Endothelial cell of umbilical vein (primary cell): ENCODE results near the gene RNF150. TPM values are rescaled to one million over a fixed set of nuclear protein-coding genes. Genes with fewer than 3 reads are reported as not detected.

ENCODE experiments used
- BruUV-seq: library from RNA; stranded (reverse); fragments of 400-500 nt; replicated peaks from 2 replicates; lab custom pipeline; 2021; lab: Mats Ljungman, UMichigan
- CTCF ChIA-PET: fragments of 300-600, 350-600 bp; sonication (Branson Sonifier 250); formaldehyde crosslinking; loops from one replicate; lab custom pipeline; 2021; ENCODE audit warnings: antibody characterized with exemption, inconsistent platforms; lab: Charles Lee
- POLR2A ChIA-PET: fragments of 300-600, 350-600 bp; sonication (Branson Sonifier 250); formaldehyde crosslinking; loops from one replicate; lab custom pipeline; 2021; ENCODE audit warnings: antibody characterized with exemption, inconsistent platforms; lab: Charles Lee
- DNase-seq: peaks from one replicate; pipeline ENCODE4 v3.0.0-alpha.2; 2011; ENCODE audit warnings: low read depth, low spot score
- FAIRE-seq: peaks from 2 replicates; lab custom pipeline; 2011; peaks lifted over from hg19 to GRCh38; lab: Jason Lieb, UNC
- H2AFZ ChIP-seq: 2 replicates; pipeline ENCODE4 v1.6.0; 2012; ENCODE audit warnings: low read depth, low read length, control low read depth, inconsistent platforms
- H3K27ac ChIP-seq: 2 replicates; pipeline ENCODE4 v1.5.1; 2011; ENCODE audit warnings: low read depth, mild to moderate bottlenecking, control low read depth, low read length, moderate library complexity; ENCODE audit not compliant: insufficient read depth
- H3K27me3 ChIP-seq, 2 experiments: 2 replicates each; pipeline versions ENCODE4 v1.6.0 to v1.6.1; 2011; ENCODE audit warnings: low read length in 2 of 2, mixed read lengths in 1 of 2; ENCODE audit not compliant: control insufficient read depth in 2 of 2, insufficient read depth in 2 of 2
- H3K36me3 ChIP-seq, 2 experiments: 2 replicates in 1 of 2; 3 replicates in 1 of 2; pipeline ENCODE4 v1.5.1; 2011; ENCODE audit warnings: low read length in 2 of 2, mild to moderate bottlenecking in 1 of 2, moderate library complexity in 1 of 2; ENCODE audit not compliant: control insufficient read depth in 2 of 2, insufficient read depth in 2 of 2; ENCODE audit errors: extremely low read depth in 1 of 2
- H3K4me1 ChIP-seq: 3 replicates; pipeline ENCODE4 v1.5.1; 2011; ENCODE audit warnings: mild to moderate bottlenecking, low read length; ENCODE audit not compliant: control insufficient read depth, insufficient read depth; ENCODE audit errors: extremely low read depth
- H3K4me2 ChIP-seq: 2 replicates; pipeline ENCODE4 v1.6.1; 2011; ENCODE audit warnings: low read length, control low read depth, mixed read lengths; ENCODE audit not compliant: insufficient read depth
- H3K4me3 ChIP-seq, 3 experiments: fragments of 200-600 bp in 1 of 3; sonication (generic), shearing (Covaris generic) in 1 of 3; replicated peaks in 1 of 3; 2 replicates each; pipeline ENCODE4 v1.5.1; 2011 to 2016; ENCODE audit warnings: control low read depth in 3 of 3, low read length in 3 of 3, mild to moderate bottlenecking in 2 of 3, inconsistent platforms in 1 of 3, low read depth in 1 of 3, moderate library complexity in 1 of 3; ENCODE audit not compliant: insufficient read depth in 1 of 3
- H3K79me2 ChIP-seq: 2 replicates; pipeline ENCODE4 v1.6.0; 2012; ENCODE audit warnings: low read length, inconsistent platforms; ENCODE audit not compliant: control insufficient read depth, insufficient read depth
- H3K9ac ChIP-seq: replicated peaks from 2 replicates; pipeline ENCODE3; 2011; ENCODE audit warnings: low read length, control low read depth; ENCODE audit not compliant: insufficient read depth; ENCODE audit errors: extremely low read depth
- H3K9me1 ChIP-seq: replicated peaks from 3 replicates; pipeline ENCODE4 v1.6.0; 2011; ENCODE audit warnings: mild to moderate bottlenecking, low read length; ENCODE audit not compliant: control insufficient read depth, insufficient read depth; ENCODE audit errors: extremely low read depth
- H3K9me3 ChIP-seq: replicated peaks from 2 replicates; pipeline ENCODE4 v1.5.1; 2012; ENCODE audit warnings: low read length, inconsistent platforms; ENCODE audit not compliant: control insufficient read depth, insufficient read depth
- H4K20me1 ChIP-seq: replicated peaks from 2 replicates; pipeline ENCODE3; 2011; ENCODE audit warnings: mild to moderate bottlenecking, low read length; ENCODE audit not compliant: control insufficient read depth, insufficient read depth; ENCODE audit errors: extremely low read depth
- EZH2 ChIP-seq: IDR thresholded peaks from 2 replicates; pipeline ENCODE4 v1.6.1; 2012; ENCODE audit warnings: borderline replicate concordance, low read depth, mild to moderate bottlenecking, moderate library complexity, low read length, inconsistent platforms; ENCODE audit not compliant: severe bottlenecking
- FOS ChIP-seq: IDR thresholded peaks from 2 replicates; pipeline ENCODE4 v1.6.1; 2011; ENCODE audit warnings: mild to moderate bottlenecking, low read length, moderate library complexity, borderline replicate concordance; ENCODE audit not compliant: insufficient read depth
- GATA2 ChIP-seq: IDR thresholded peaks from 2 replicates; pipeline ENCODE4 v1.7.0; 2011; ENCODE audit warnings: low read depth, mild to moderate bottlenecking, moderate library complexity, mixed read lengths, low read length; ENCODE audit not compliant: insufficient read length, insufficient read depth
- JUN ChIP-seq: IDR thresholded peaks from 2 replicates; pipeline ENCODE4 v1.6.1; 2011; ENCODE audit warnings: borderline replicate concordance, low read depth; ENCODE audit not compliant: insufficient read length, insufficient read depth
- MYC ChIP-seq: IDR thresholded peaks from one replicate; pipeline ENCODE4 v1.6.1; 2011; ENCODE audit warnings: mild to moderate bottlenecking, low read depth, low read length
- POLR2A ChIP-seq: IDR thresholded peaks from 2 replicates; pipeline ENCODE4 v1.6.1; 2012; ENCODE audit warnings: low read depth, mild to moderate bottlenecking, control low read depth, low read length
- POLR2AphosphoS5 ChIP-seq: IDR thresholded peaks from 2 replicates; pipeline ENCODE4 v1.6.1; 2012; ENCODE audit warnings: low read depth, mild to moderate bottlenecking, control low read depth, low read length, moderate library complexity; ENCODE audit not compliant: insufficient read depth
- dilution Hi-C: fragments of 300-500 bp; cut with MboI; formaldehyde crosslinking; loops from one replicate; pipeline ENCODE4 v1.15.0; 2019; ENCODE audit warnings: low sequenced_read_pairs; ENCODE audit not compliant: extremely low pct_ligation_motif_present
- intact Hi-C: fragments of 100-400 bp; cut with micrococcal nuclease; formaldehyde crosslinking; loops from one replicate; pipeline ENCODE4 v1.10.0; 2022
- polyA plus RNA-seq, 4 experiments: library from polyadenylated mRNA; depleted of rRNA in 3 of 4; stranded (reverse) in 3 of 4; unstranded in 1 of 4; fragments of >200 nt; gene quantifications; 2 replicates each; pipeline versions ENCODE4 v1.2.1 to v1.2.3, GENCODE V29; 2011 to 2012; ENCODE audit warnings: missing spikeins in 1 of 4
- total RNA-seq: library from RNA; stranded (reverse); gene quantifications from 2 replicates; pipeline ENCODE4 v1.2.3, GENCODE V29; 2021
- TF ChIP-seq, protein P1 (sequence below), 2 donors: IDR thresholded peaks; 1 replicate in 1 of 2; 2 replicates in 1 of 2; pipeline ENCODE4 v1.5.1; 2011; ENCODE audit warnings: low read length in 2 of 2, mild to moderate bottlenecking in 2 of 2, moderate library complexity in 2 of 2, control low read depth in 1 of 2, inconsistent platforms in 1 of 2, low read depth in 1 of 2; ENCODE audit not compliant: insufficient read depth in 1 of 2; ENCODE audit errors: extremely low read depth in 1 of 2
- TF ChIP-seq, protein P2 (sequence below): IDR thresholded peaks from 2 replicates; pipeline ENCODE4 v1.6.1; 2011; ENCODE audit not compliant: insufficient read depth, insufficient read length

The RNF150 gene
- total and polyA plus RNA-seq, 2 donors (not counting 3 experiments of a cell fraction or from before 2014, with no cell fraction given) = 0.33 to 0.35 TPM

DNA sequence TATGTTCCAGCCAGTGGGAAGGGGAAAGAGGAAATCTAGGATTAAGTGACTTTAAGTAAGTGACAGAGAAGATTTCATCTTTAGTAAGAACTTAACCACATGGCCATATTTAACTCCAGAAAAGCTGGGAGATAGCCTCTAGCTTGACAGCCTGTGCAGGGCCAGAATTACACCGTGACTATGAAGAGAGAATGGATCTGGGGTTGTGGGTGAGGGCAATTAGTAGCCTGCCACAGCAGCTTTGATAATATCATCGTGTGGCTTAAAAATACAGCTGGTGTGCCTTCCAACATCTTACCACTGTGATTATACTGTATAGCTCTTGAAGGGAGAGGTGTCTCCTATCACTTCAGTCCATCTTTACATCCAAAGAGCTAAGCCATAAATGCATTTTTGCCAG, 319.5 kb downstream of the RNF150 start:
- intact Hi-C loops (no loop called here), dilution Hi-C loops (no loop called here)
- Histone ChIP-seq H3K79me2 (no peaks in the 10 kb centered on the region), H3K4me1 (no peaks in the 10 kb centered on the region), H3K4me2 (no peak overlapping the region), H4K20me1 (no peaks in the 10 kb centered on the region), H3K27me3 (peaks cover 0 to 7% of the 10 kb centered on the region in 2 experiments), H3K4me3 (no peak overlapping the region), H3K9me3 (no peaks in the 10 kb centered on the region), H3K9ac (no peak overlapping the region), H3K36me3 (no peaks in the 10 kb centered on the region), H2AFZ (no peak overlapping the region), H3K27ac (no peak overlapping the region), H3K9me1 (no peaks in the 10 kb centered on the region)
- CTCF ChIA-PET = interaction anchor here (1.2 to 1.3 kb wide), 2 partner anchors 37 to 70 kb away, joined by 3 read pairs; no protein-coding TSS in a partner anchor
- POLR2A ChIA-PET = no interaction called here
- FAIRE-seq (no peak), DNase-seq (no peak)
- no TSS peak for BruUV-seq
- TF ChIP-seq FOS = no peak
- no peak for TF ChIP-seq GATA2
- no peak for TF ChIP-seq POLR2A
- TF ChIP-seq POLR2AphosphoS5 = no peak
- TF ChIP-seq, protein P1, sequence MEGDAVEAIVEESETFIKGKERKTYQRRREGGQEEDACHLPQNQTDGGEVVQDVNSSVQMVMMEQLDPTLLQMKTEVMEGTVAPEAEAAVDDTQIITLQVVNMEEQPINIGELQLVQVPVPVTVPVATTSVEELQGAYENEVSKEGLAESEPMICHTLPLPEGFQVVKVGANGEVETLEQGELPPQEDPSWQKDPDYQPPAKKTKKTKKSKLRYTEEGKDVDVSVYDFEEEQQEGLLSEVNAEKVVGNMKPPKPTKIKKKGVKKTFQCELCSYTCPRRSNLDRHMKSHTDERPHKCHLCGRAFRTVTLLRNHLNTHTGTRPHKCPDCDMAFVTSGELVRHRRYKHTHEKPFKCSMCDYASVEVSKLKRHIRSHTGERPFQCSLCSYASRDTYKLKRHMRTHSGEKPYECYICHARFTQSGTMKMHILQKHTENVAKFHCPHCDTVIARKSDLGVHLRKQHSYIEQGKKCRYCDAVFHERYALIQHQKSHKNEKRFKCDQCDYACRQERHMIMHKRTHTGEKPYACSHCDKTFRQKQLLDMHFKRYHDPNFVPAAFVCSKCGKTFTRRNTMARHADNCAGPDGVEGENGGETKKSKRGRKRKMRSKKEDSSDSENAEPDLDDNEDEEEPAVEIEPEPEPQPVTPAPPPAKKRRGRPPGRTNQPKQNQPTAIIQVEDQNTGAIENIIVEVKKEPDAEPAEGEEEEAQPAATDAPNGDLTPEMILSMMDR (IDR thresholded peaks at IDR 0.05; ENCODE audit: extremely low read depth in 1 of 2, insufficient read depth in 1 of 2, low read depth in 1 of 2, low read length in 2 of 2) = no peak
- no peak for TF ChIP-seq EZH2
- TF ChIP-seq MYC = no peak
- TF ChIP-seq, protein P2, sequence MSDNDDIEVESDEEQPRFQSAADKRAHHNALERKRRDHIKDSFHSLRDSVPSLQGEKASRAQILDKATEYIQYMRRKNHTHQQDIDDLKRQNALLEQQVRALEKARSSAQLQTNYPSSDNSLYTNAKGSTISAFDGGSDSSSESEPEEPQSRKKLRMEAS = no peak
- TF ChIP-seq JUN = no peak
